SK-N-SH (cell line): Measurements from ENCODE around the gene GOLGA6A.

Source experiments
- CTCF ChIP-seq: fragments of 200-600 bp; sonication (generic); IDR thresholded peaks from 2 replicates; pipeline ENCODE4 v1.6.1; 2017; ENCODE audit warnings: antibody characterized with exemption, mild to moderate bottlenecking, moderate library complexity
- EP300 ChIP-seq, 2 experiments: IDR thresholded peaks; 2 replicates each; pipeline versions ENCODE4 v1.4.0 to v1.6.1; 2012; ENCODE audit warnings: borderline replicate concordance in 1 of 2, low read depth in 1 of 2, low read length in 1 of 2
- EZH2phosphoT487 ChIP-seq: fragments of 200-600 bp; sonication (generic); IDR thresholded peaks from 2 replicates; pipeline ENCODE4 v1.6.1; 2017; ENCODE audit warnings: low read depth, mixed run types, mild to moderate bottlenecking, antibody characterized with exemption, moderate library complexity, borderline replicate concordance
- GABPA ChIP-seq: IDR thresholded peaks from 2 replicates; pipeline ENCODE4 v1.4.0; 2012; ENCODE audit warnings: low read depth, mild to moderate bottlenecking
- POLR2AphosphoS5 ChIP-seq: IDR thresholded peaks from 2 replicates; pipeline ENCODE4 v1.6.1; 2012; ENCODE audit warnings: low read depth, low read length
- RAD21 ChIP-seq: IDR thresholded peaks from 2 replicates; pipeline ENCODE4 v1.6.1; 2012; ENCODE audit warnings: mild to moderate bottlenecking, low read length
- REST ChIP-seq: IDR thresholded peaks from 2 replicates; pipeline ENCODE4 v1.6.1; 2012; ENCODE audit warnings: mild to moderate bottlenecking, low read depth, low read length, moderate library complexity
- SIN3A ChIP-seq: IDR thresholded peaks from 2 replicates; pipeline ENCODE4 v1.6.1; 2012; ENCODE audit warnings: low read depth, mild to moderate bottlenecking, low read length, moderate library complexity, borderline replicate concordance
- TAF1 ChIP-seq: IDR thresholded peaks from 2 replicates; pipeline ENCODE4 v1.6.1; 2012; ENCODE audit warnings: low read depth, mild to moderate bottlenecking, low read length, moderate library complexity, borderline replicate concordance
- USF2 ChIP-seq: fragments of 150-350 bp; IDR thresholded peaks from 2 replicates; pipeline ENCODE4 v1.6.1; 2017; ENCODE audit warnings: antibody characterized with exemption, low read length, low read depth, borderline replicate concordance
- TF ChIP-seq, protein P1 (sequence below): IDR thresholded peaks from 2 replicates; pipeline ENCODE4; 2012

DNA sequence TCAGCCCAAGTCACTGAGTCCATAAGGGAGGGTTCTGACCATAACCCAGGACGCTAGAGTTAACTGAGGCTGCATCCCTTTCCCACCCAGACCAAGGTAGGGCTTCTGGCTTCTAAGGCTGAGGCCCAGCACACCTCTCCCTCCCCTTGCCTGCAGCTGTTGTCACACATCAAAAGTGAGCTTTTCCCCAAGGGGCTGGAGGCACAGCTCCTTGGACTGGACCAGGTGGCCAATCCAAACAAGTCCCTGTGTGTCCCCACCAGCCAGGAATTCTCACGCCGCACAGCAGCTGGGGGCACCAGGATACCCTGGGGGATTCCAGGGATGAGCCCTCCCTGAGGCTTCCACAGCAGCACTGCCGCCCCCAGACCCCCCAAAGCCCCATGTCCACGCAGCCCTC lies 25.8 kb upstream of the GOLGA6A start:
- TF ChIP-seq REST = no peak
- no peak for TF ChIP-seq SIN3A
- TF ChIP-seq EZH2phosphoT487 = no peak
- TF ChIP-seq CTCF = no peak
- no peak for TF ChIP-seq POLR2AphosphoS5
- no peak for TF ChIP-seq USF2
- no peak for TF ChIP-seq TAF1
- no peak for TF ChIP-seq GABPA
- TF ChIP-seq RAD21 = no peak
- no peak for TF ChIP-seq EP300 (IDR thresholded peaks at IDR 0.05; ENCODE audit: borderline replicate concordance in 1 of 2, low read depth in 1 of 2, low read length in 1 of 2)
- TF ChIP-seq, protein P1, sequence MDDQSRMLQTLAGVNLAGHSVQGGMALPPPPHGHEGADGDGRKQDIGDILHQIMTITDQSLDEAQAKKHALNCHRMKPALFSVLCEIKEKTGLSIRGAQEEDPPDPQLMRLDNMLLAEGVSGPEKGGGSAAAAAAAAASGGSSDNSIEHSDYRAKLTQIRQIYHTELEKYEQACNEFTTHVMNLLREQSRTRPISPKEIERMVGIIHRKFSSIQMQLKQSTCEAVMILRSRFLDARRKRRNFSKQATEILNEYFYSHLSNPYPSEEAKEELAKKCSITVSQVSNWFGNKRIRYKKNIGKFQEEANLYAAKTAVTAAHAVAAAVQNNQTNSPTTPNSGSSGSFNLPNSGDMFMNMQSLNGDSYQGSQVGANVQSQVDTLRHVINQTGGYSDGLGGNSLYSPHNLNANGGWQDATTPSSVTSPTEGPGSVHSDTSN = no peak
